ENCODE data around the gene TSPAN7.
A peak's percentile ranks its signal among the peaks of the same experiment; 100 is the strongest.

The TSPAN7 gene

GRCh38 chrX:38699121-38699520 lies 137.8 kb downstream of the TSPAN7 start:
- DNase-seq = no peak

- DNase-seq = no peak
Measured at GRCh38 chrX:38699696-38700095, 138.4 kb downstream of the TSPAN7 start.

- no peak for DNase-seq
Measured at GRCh38 chrX:38701073-38701472, 139.7 kb downstream of the TSPAN7 start.

DNA sequence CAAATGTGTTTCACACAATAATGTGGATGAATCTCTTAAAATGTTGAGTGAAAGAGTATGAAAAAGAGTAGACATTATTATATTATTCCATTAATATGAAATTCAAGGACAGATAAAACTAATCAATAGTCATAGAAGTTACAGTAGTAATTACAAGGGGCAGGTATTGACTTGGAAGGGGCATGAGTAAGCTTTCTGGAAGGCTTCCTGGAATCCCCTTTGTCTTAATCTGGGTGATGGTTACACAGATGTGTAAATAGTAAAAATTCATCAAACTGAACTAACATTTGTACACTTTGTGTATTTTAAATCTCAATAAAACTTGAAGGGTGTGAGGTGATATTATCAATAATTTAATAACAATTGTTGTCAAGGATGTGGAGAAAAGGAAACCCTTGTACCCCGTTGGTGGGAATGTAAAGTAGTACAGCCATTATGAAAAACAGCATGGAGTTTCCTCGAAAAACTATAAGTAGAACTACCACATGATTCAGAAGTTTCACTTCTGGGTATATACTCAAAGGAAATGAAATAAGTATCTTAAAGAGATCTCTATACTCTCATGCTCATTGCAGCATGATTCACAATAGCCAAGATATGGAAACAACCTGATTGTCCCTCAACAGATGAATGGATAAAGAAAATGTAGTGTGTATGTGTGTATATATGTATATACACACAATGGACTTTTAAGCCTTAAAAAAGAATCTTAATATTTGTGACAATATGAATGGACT lies 143.0 kb downstream of the TSPAN7 start:
- no peak for DNase-seq

DNA sequence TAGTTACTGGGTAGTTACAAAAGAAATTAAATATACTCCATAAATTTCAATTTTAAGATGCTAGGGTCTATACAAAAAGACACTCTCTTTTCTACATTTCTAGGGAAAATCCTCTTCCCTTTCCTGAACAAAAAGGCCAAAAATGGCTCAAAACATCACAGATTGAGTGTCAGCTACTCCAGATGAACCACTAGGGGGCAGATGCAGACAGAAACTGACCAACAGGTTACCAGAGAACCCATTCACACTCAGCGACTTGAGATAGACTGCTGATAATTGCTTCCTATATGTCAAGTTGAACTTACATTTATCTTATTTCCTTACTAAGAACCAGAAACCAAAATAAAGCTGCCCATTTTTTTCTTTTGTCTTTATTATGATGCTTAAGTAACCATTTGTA lies 156.5 kb downstream of the TSPAN7 start:
- DNase-seq = peak in 1 of 2 experiments; percentile 2

DNA sequence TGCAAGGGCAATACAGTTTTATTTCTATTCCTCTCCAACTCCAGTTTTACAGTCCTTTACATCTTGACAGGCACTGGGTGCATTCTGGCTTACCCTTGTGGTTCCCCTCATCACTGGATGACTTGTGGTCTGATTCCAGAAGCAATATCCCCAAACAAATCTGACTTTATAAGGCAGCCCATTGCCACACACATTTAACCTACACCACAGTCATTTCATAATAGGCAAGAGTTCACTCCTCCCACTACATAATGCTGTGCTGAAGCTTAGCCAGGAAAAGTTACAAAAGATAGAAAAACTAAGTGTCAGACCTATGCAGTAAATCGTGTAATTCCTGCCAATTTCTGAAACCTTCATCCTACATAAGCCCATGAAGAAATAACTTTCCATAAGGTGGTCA lies 157.0 kb downstream of the TSPAN7 start:
- no peak for DNase-seq

- no peak for DNase-seq
Measured at GRCh38 chrX:38726612-38727011, 165.3 kb downstream of the TSPAN7 start.

- DNase-seq = no peak
Measured at GRCh38 chrX:38727668-38728067, 166.3 kb downstream of the TSPAN7 start.

- no peak for DNase-seq
Measured at GRCh38 chrX:38732866-38733265, 171.5 kb downstream of the TSPAN7 start.
